ENCODE results near the gene CDC14B.

DNA sequence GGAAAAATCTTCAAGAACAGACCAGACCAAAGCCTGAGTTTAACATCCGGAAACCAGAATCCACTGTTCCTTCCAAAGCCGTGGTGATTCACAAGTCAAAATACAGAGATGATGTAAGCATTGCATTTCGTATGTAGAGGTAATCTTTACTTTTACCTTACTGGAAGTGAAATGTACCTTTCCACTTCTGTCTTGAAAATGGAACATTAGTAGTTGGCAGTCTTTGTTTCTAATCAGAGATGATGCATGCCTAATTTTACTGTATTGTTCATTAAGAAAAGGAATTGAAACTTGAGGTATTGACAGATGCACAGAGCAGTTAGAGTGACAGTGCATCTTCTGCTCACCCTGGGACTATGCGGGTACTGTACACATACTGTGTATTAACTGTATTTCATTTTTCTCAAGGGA, 135.1 kb downstream of the CDC14B start:
- no peak for TF ChIP-seq CTCF (conservative IDR thresholded peaks at IDR 0.05 in 1 of 2, IDR thresholded peaks at IDR 0.05 in 1 of 2; ENCODE audit: extremely low read depth in 1 of 2, insufficient read depth in 1 of 2, low read depth in 1 of 2, low read length in 2 of 2)
- no peak for TF ChIP-seq EZH2 (IDR thresholded peaks at IDR 0.05; ENCODE audit: borderline replicate concordance, low read length)
